ENCODE measurements around the gene PCDH10.

The PCDH10 gene

DNA sequence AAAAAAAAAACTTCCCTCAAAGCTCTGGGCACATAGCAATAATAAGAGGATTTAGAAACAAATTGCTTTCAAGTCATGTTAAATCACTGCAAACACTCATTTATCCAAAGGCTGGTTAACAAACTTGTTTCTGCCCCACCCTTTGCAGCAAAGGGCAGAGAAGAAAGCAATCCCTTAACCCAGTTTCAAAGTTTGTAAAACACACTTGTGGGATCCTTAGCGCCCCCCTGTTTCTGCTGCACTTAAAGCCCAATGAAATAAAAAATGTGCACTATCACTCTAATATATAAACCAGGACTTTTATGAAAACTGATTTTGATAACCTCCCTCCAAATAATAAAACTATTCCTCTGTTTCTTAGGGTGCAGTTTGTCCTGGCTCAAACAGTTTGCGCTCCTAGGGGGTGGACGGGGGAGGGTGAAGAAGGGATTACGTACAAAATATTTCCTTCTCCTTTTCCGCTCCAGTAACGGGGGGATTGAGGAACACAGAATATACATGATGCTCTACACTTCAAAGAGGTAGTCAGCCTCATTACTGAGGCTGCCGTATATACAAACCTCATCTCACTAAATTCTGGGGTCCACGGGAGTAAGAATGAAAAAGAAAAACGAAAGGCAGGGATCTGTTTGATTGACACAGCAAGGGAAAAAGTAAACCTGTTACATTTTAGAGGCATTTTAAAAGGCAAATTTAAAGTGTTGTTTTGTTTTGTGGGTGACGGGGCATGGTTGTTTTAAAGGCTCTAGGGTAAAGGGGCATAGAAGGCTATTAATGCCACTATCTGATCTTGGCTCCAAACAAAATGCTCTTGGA lies 3.1 kb upstream of the PCDH10 start:
- no peak overlapping the region for H3K4me3 Mint-ChIP-seq
- peaks cover 69% of the 10 kb centered on the region for H3K27me3 Mint-ChIP-seq (ENCODE audit: low read depth)
- H3K4me1 Mint-ChIP-seq (ENCODE audit: low read depth), result peaks cover 14% of the 10 kb centered on the region
- peak overlapping the region; percentile 12 for H3K27ac Mint-ChIP-seq
- H3K36me3 Mint-ChIP-seq (ENCODE audit: low read depth), result peaks cover 2% of the 10 kb centered on the region
- H3K9me3 Mint-ChIP-seq, result no peaks in the 10 kb centered on the region

- H3K9me3 Mint-ChIP-seq, result no peaks in the 10 kb centered on the region
- peaks cover 2% of the 10 kb centered on the region for H3K36me3 Mint-ChIP-seq (ENCODE audit: low read depth)
- H3K4me3 Mint-ChIP-seq, result no peak overlapping the region
- peaks cover 14% of the 10 kb centered on the region for H3K4me1 Mint-ChIP-seq (ENCODE audit: low read depth)
- H3K27me3 Mint-ChIP-seq (ENCODE audit: low read depth), result peaks cover 76% of the 10 kb centered on the region
- H3K27ac Mint-ChIP-seq, result no peak overlapping the region
These were observed 2.4 kb upstream of the PCDH10 start for GRCh38 chr4:133146574-133147241.

- Mint-ChIP-seq H3K27me3 (ENCODE audit: low read depth) (peaks cover 79% of the 10 kb centered on the region), H3K36me3 (ENCODE audit: low read depth) (peaks cover 2% of the 10 kb centered on the region), H3K4me1 (ENCODE audit: low read depth) (peaks cover 14% of the 10 kb centered on the region), H3K4me3 (no peak overlapping the region), H3K9me3 (no peaks in the 10 kb centered on the region), H3K27ac (no peak overlapping the region)
These were observed 1.7 kb upstream of the PCDH10 start for GRCh38 chr4:133147286-133147821.

DNA sequence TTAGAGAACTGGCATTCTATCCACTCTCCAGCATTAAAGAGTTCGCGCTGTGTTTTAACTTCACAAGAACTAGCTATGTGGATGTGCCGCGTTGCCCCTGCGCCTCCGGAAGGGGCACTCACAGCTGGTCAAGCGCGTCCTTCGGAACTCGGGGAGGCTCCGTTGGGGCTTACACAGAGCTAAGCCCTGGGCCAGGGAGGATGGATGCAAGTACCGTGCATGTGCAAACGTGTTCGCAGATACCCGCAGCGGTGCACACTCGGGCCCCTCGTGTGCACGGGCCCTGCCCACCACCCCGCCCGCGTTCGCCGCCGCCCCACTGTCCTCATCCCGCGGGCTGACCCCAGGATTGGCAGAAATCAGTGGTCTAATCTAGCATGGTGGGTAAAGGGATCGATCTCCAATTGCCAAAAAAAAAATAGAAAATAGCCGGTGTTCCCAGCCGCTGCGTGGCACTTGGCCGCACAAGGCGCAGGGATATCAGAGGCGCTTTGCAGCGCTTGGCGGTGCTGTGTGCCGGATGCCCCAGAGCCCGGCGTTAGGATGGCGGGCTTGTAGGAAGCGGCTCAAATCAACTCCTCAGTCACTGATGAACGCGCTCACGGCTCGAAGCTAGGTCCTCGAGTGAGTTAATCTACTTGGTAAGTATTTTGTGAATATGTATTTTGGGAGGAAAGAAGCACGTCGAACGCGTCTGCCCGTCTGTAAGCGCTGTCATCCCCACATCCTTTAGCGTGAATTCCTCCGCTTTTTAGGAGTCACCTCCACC lies 989 bp upstream of the PCDH10 start:
- H3K36me3 Mint-ChIP-seq (ENCODE audit: low read depth), result peaks cover 6% of the 10 kb centered on the region
- peaks cover 86% of the 10 kb centered on the region for H3K27me3 Mint-ChIP-seq (ENCODE audit: low read depth)
- no peaks in the 10 kb centered on the region for H3K9me3 Mint-ChIP-seq
- peak overlapping the region; percentile 59 for H3K27ac Mint-ChIP-seq
- H3K4me3 Mint-ChIP-seq, result peak overlapping the region; percentile 42
- H3K4me1 Mint-ChIP-seq (ENCODE audit: low read depth), result peaks cover 18% of the 10 kb centered on the region

DNA sequence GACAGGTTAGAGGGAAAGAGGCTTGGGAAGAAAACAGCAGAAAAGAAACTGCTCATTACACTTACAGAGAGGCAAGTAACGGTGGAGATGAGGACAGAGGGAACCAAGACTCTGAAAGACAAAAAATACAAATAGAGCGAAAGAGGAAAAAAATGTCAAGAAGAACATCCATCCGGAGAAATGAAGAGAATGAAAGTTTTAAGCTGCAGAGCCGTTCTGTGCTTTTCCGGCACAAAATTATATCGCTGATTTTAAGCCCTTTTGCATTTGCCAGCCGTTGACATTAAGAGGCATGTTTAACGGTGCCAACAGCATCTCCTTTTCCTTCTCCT lies 236 bp downstream of the PCDH10 start:
- no peaks in the 10 kb centered on the region for H3K9me3 Mint-ChIP-seq
- peaks cover 6% of the 10 kb centered on the region for H3K36me3 Mint-ChIP-seq (ENCODE audit: low read depth)
- H3K27me3 Mint-ChIP-seq (ENCODE audit: low read depth), result peaks cover 90% of the 10 kb centered on the region
- H3K4me3 Mint-ChIP-seq, result peak overlapping the region; percentile 72
- H3K27ac Mint-ChIP-seq, result peak overlapping the region; percentile 79
- H3K4me1 Mint-ChIP-seq (ENCODE audit: low read depth), result peaks cover 18% of the 10 kb centered on the region

DNA sequence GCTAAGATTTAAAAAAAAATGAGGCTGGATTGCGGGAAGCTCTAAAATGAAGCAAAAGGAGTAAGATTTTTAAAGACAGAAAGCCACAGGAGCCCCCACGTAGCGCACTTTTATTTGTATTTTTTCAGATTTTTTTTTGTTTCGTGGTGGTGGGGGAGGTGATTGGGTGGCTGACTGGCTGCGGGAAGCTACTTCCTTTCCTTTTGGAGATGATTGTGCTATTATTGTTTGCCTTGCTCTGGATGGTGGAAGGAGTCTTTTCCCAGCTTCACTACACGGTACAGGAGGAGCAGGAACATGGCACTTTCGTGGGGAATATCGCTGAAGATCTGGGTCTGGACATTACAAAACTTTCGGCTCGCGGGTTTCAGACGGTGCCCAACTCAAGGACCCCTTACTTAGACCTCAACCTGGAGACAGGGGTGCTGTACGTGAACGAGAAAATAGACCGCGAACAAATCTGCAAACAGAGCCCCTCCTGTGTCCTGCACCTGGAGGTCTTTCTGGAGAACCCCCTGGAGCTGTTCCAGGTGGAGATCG lies 908 bp downstream of the PCDH10 start:
- Mint-ChIP-seq H3K27ac (peak overlapping the region; percentile 79), H3K36me3 (ENCODE audit: low read depth) (peaks cover 6% of the 10 kb centered on the region), H3K9me3 (no peaks in the 10 kb centered on the region), H3K27me3 (ENCODE audit: low read depth) (peaks cover 90% of the 10 kb centered on the region), H3K4me3 (no peak overlapping the region), H3K4me1 (ENCODE audit: low read depth) (peaks cover 18% of the 10 kb centered on the region)

- Mint-ChIP-seq H3K9me3 (no peaks in the 10 kb centered on the region), H3K27ac (peak overlapping the region; percentile 57), H3K4me1 (ENCODE audit: low read depth) (peaks cover 18% of the 10 kb centered on the region), H3K27me3 (ENCODE audit: low read depth) (peaks cover 88% of the 10 kb centered on the region), H3K36me3 (ENCODE audit: low read depth) (peaks cover 6% of the 10 kb centered on the region), H3K4me3 (no peak overlapping the region)
These were observed 1.6 kb downstream of the PCDH10 start for GRCh38 chr4:133150486-133151340.

GRCh38 chr4:133151341-133151690 lies 2.2 kb downstream of the PCDH10 start:
- H3K9me3 Mint-ChIP-seq, result no peaks in the 10 kb centered on the region
- no peak overlapping the region for H3K4me3 Mint-ChIP-seq

GRCh38 chr4:133151691-133152329 lies 2.7 kb downstream of the PCDH10 start:
- Mint-ChIP-seq H3K27ac (no peak overlapping the region), H3K9me3 (no peaks in the 10 kb centered on the region), H3K27me3 (ENCODE audit: low read depth) (peaks cover 77% of the 10 kb centered on the region), H3K36me3 (ENCODE audit: low read depth) (peaks cover 6% of the 10 kb centered on the region), H3K4me1 (ENCODE audit: low read depth) (peaks cover 18% of the 10 kb centered on the region), H3K4me3 (no peak overlapping the region)

More at GRCh38 chr4:133151341-133151690, 2.2 kb downstream of the PCDH10 start:
- Mint-ChIP-seq H3K27ac (no peak overlapping the region), H3K36me3 (ENCODE audit: low read depth) (peaks cover 6% of the 10 kb centered on the region), H3K4me1 (ENCODE audit: low read depth) (peaks cover 18% of the 10 kb centered on the region), H3K27me3 (ENCODE audit: low read depth) (peaks cover 82% of the 10 kb centered on the region)

DNA sequence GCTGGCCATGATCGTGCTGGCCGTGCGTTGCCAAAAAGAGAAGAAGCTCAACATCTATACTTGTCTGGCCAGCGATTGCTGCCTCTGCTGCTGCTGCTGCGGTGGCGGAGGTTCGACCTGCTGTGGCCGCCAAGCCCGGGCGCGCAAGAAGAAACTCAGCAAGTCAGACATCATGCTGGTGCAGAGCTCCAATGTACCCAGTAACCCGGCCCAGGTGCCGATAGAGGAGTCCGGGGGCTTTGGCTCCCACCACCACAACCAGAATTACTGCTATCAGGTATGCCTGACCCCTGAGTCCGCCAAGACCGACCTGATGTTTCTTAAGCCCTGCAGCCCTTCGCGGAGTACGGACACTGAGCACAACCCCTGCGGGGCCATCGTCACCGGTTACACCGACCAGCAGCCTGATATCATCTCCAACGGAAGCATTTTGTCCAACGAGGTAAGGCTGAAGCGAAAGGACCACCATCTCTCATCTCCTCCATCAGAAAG lies 3.3 kb downstream of the PCDH10 start:
- Mint-ChIP-seq H3K27me3 (ENCODE audit: low read depth) (peaks cover 71% of the 10 kb centered on the region), H3K27ac (peak overlapping the region; percentile 74), H3K9me3 (no peaks in the 10 kb centered on the region), H3K4me1 (ENCODE audit: low read depth) (peaks cover 16% of the 10 kb centered on the region), H3K36me3 (ENCODE audit: low read depth) (peaks cover 6% of the 10 kb centered on the region), H3K4me3 (no peak overlapping the region)

DNA sequence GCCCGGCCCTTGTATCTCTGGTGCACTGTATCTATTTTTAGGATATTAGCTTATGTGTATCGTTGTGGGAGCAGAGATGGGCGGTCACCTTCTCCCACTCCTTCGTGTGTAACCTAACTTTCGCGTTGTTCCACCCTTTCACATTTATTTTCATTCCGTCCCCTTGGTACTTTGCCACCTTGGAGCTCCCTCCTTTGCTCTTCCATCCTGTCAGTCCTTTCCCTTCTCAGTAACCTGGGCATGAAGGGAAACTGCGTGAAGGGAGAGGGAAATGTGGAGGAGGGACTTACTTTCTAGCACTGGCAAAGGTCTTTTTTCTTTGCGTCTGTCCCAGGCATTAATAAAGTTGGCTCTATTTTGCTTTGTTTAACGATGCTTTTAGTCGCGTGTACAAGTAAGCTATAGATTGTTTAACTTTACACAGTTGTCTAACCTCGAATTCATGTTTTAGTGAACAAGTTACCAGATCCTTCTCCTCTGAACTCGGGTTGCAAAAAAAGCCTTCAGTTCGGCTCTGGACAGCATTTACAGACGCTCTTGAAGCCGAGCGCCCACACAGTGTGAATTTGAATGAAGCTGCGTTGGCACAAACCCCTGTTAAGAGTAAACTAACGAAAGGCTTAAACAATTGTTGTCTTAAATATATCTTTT lies 3.9 kb downstream of the PCDH10 start:
- Mint-ChIP-seq H3K4me3 (peak overlapping the region; percentile 29), H3K27me3 (ENCODE audit: low read depth) (peaks cover 66% of the 10 kb centered on the region), H3K36me3 (ENCODE audit: low read depth) (peaks cover 6% of the 10 kb centered on the region), H3K4me1 (ENCODE audit: low read depth) (peaks cover 16% of the 10 kb centered on the region), H3K27ac (peak overlapping the region; percentile 74), H3K9me3 (no peaks in the 10 kb centered on the region)

DNA sequence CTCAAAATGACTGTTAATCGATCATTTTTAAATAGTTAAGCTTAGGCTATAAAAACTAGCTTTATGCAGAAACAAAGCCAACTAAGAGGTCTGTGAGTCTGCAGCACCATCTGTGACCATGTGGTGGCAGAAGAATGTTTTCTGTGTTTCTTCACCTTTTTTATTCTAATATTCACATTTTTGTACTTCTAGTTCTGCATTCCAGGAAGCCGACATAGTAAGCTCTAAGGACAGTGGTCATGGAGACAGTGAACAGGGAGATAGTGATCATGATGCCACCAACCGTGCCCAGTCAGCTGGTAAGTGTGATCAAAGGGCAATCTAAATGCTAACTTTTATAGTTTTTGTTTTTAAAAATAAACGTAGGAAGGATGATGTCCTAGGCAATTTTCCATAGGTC lies 5.6 kb downstream of the PCDH10 start:
- Mint-ChIP-seq H3K27me3 (ENCODE audit: low read depth) (peaks cover 48% of the 10 kb centered on the region), H3K4me1 (ENCODE audit: low read depth) (peaks cover 4% of the 10 kb centered on the region), H3K4me3 (no peak overlapping the region), H3K36me3 (ENCODE audit: low read depth) (peaks cover 4% of the 10 kb centered on the region), H3K27ac (no peak overlapping the region), H3K9me3 (no peaks in the 10 kb centered on the region)

- H3K4me3 Mint-ChIP-seq, result no peak overlapping the region
- peaks cover 34% of the 10 kb centered on the region for H3K27me3 Mint-ChIP-seq (ENCODE audit: low read depth)
These were observed 7.0 kb downstream of the PCDH10 start for GRCh38 chr4:133156096-133156495.

More at GRCh38 chr4:133156096-133156495, 7.0 kb downstream of the PCDH10 start:
- no peaks in the 10 kb centered on the region for H3K9me3 Mint-ChIP-seq
- H3K36me3 Mint-ChIP-seq (ENCODE audit: low read depth), result peaks cover 4% of the 10 kb centered on the region
- peaks cover 4% of the 10 kb centered on the region for H3K4me1 Mint-ChIP-seq (ENCODE audit: low read depth)
- H3K27ac Mint-ChIP-seq, result no peak overlapping the region

Data from T-helper 1 cell treated with Interleukin-12 subunit alpha and Interleukin-12 subunit beta and Interleukin-4 antibody, amounts not matched to agents 30 μg/mL and 1 μg/mL, for 36 hours (primary cell).